GM12892 (cell line): ENCODE results near the gene OPCML.

Source experiments
- POLR2A ChIP-seq: IDR thresholded peaks from 2 replicates; pipeline ENCODE4 v1.6.1; 2011; ENCODE audit warnings: low read depth, low read length, control low read depth
- POLR2AphosphoS5 ChIP-seq: IDR thresholded peaks from 2 replicates; pipeline ENCODE4 v1.6.1; 2011; ENCODE audit warnings: low read depth, low read length, control low read depth

DNA sequence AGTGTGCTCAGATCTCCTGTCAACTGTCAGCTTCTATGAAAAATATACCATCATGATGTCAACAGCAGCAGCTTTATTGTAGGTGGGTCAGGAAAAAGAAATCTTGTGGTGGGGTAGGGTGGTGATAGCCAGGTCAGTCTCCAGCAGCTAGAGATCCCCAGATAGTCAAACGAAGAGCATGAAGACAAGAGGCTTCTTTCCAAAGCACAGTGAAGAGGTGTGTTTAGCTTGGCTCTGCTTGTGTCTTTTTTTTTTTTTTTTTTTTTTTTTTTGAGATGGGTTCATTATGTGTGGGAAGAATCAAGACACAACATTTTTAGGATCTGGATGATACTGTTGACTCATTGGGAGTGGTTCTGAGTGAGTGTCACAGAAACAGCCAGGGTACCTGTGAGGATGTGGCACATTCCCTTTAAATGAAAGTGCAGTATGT is 1086.4 kb downstream of the OPCML start:
- TF ChIP-seq POLR2A (no peak), POLR2AphosphoS5 (no peak)
